ENCODE data around the gene PCSK6. TPM values are rescaled to one million over a fixed set of nuclear protein-coding genes. Genes with fewer than 3 reads are reported as not detected.

PCSK6 gene
- total RNA-seq, 1 experiment from 2014 or later: 3.7 TPM

DNA sequence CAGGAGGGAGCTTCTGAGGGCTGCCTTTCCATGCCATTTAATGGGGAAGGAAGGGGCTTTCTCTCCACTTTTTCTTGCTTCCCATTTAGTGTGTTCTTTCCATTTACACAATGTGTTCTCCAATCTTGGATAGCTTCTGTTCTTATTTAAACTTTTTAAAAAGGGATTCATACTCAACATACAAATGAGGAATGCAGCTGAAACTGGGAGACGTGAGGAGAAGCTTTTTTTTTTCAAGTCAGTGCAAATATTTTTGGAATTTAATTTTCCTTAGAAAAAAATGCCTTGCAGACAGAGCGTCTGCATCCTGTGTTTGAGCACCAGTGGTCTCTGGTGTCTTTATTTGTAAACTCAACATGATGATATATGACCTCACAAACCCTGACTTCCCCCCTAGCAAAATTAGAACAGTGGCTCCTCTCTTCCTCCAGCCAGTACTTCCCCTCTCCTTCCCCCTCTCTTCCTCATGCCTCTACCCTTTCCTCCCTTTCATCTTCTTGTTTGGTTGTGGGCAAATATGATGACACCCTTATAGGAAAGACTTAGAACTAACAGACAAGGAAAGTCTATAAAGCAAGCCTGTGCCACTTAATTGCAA lies 48.1 kb upstream of the PCSK6 start:
- no peak for DNase-seq
- CTCF ChIA-PET: no interaction called here
- Histone ChIP-seq H3K9me2 (replicated peaks; ENCODE audit: low read length) (no peaks in the 10 kb centered on the region), H3K79me2 (ENCODE audit: low read length) (no peaks in the 10 kb centered on the region), H3K4me2 (ENCODE audit: low read length) (no peak overlapping the region), H3K4me1 (ENCODE audit: insufficient read depth, low read length) (no peaks in the 10 kb centered on the region), H3F3A (ENCODE audit: low read length, unreplicated experiment) (no peaks in the 10 kb centered on the region), H2AFZ (ENCODE audit: low read length) (no peak overlapping the region), H3K9ac (ENCODE audit: low read length) (no peak overlapping the region), H4K20me1 (ENCODE audit: low read length) (no peaks in the 10 kb centered on the region), H3K27me3 (ENCODE audit: low read length) (peaks cover 18% of the 10 kb centered on the region; the same call in 1 of the 2 replicates), H3K27ac (ENCODE audit: low read length) (no peak overlapping the region), H3K36me3 (ENCODE audit: low read depth, low read length) (no peaks in the 10 kb centered on the region), H3K4me3 (ENCODE audit: low read length) (no peak overlapping the region), H3K9me3 (ENCODE audit: low read length) (no peaks in the 10 kb centered on the region)
- intact Hi-C loops (cut with micrococcal nuclease): no loop called here
- no peak for ATAC-seq
- TF ChIP-seq EZH2phosphoT487 (IDR thresholded peaks at IDR 0.05; ENCODE audit: borderline replicate concordance, low read length) (no peak), EZH2 (IDR thresholded peaks at IDR 0.05; ENCODE audit: low read length, unreplicated experiment) (no peak), CTCF (conservative IDR thresholded peaks at IDR 0.05; ENCODE audit: low read depth, low read length) (no peak)
- POLR2A ChIA-PET (ENCODE audit: unreplicated experiment): interaction anchor here (0.6 kb wide), 1 partner anchor 9 kb away, joined by 5 read pairs; no protein-coding TSS in a partner anchor
- BruUV-seq (replicated peaks): no TSS peak

GRCh38 chr15:101536875-101537405 lies 47.4 kb upstream of the PCSK6 start:
- H2AFZ ChIP-seq (ENCODE audit: low read length): no peak overlapping the region
- H3K79me2 ChIP-seq (ENCODE audit: low read length): no peaks in the 10 kb centered on the region
- H3K27me3 ChIP-seq (ENCODE audit: low read length): peaks cover 20% of the 10 kb centered on the region; the same call in 1 of the 2 replicates
- H3K9me2 ChIP-seq (replicated peaks; ENCODE audit: low read length): no peaks in the 10 kb centered on the region
- no peak overlapping the region for H3K27ac ChIP-seq (ENCODE audit: low read length)
- no peaks in the 10 kb centered on the region for H3K36me3 ChIP-seq (ENCODE audit: low read depth, low read length)
- H3K9me3 ChIP-seq (ENCODE audit: low read length): no peaks in the 10 kb centered on the region
- H3K4me1 ChIP-seq (ENCODE audit: insufficient read depth, low read length): no peaks in the 10 kb centered on the region
- no TSS peak for BruUV-seq (replicated peaks)
- POLR2A ChIA-PET (ENCODE audit: unreplicated experiment): interaction anchor here (0.6 kb wide), 1 partner anchor 9 kb away, joined by 5 read pairs; no protein-coding TSS in a partner anchor
- H3F3A ChIP-seq (ENCODE audit: low read length, unreplicated experiment): no peaks in the 10 kb centered on the region
- no peak overlapping the region for H3K4me2 ChIP-seq (ENCODE audit: low read length)
- CTCF ChIA-PET: no interaction called here
- DNase-seq: no peak
- no peak for ATAC-seq
- no peaks in the 10 kb centered on the region for H4K20me1 ChIP-seq (ENCODE audit: low read length)
- H3K4me3 ChIP-seq (ENCODE audit: low read length): no peak overlapping the region
- TF ChIP-seq EZH2 (IDR thresholded peaks at IDR 0.05; ENCODE audit: low read length, unreplicated experiment): no peak
- intact Hi-C loops (cut with micrococcal nuclease): no loop called here
- no peak overlapping the region for H3K9ac ChIP-seq (ENCODE audit: low read length)

- no TSS peak for BruUV-seq (replicated peaks)
- Histone ChIP-seq H3K9me3 (ENCODE audit: low read length) (no peaks in the 10 kb centered on the region), H3F3A (ENCODE audit: low read length, unreplicated experiment) (no peaks in the 10 kb centered on the region), H3K79me2 (ENCODE audit: low read length) (no peaks in the 10 kb centered on the region), H3K4me3 (ENCODE audit: low read length) (no peak overlapping the region), H4K20me1 (ENCODE audit: low read length) (no peaks in the 10 kb centered on the region), H3K9me2 (replicated peaks; ENCODE audit: low read length) (no peaks in the 10 kb centered on the region), H3K9ac (ENCODE audit: low read length) (no peak overlapping the region), H3K4me2 (ENCODE audit: low read length) (no peak overlapping the region), H3K27ac (ENCODE audit: low read length) (no peak overlapping the region), H2AFZ (ENCODE audit: low read length) (no peak overlapping the region), H3K4me1 (ENCODE audit: insufficient read depth, low read length) (no peaks in the 10 kb centered on the region), H3K36me3 (ENCODE audit: low read depth, low read length) (no peaks in the 10 kb centered on the region), H3K27me3 (ENCODE audit: low read length) (peaks cover 20% of the 10 kb centered on the region; the same call in 1 of the 2 replicates)
- ChIA-PET POLR2A (ENCODE audit: unreplicated experiment) (no interaction called here), CTCF (no interaction called here)
- DNase-seq: no peak
- no peak for ATAC-seq
- TF ChIP-seq EZH2phosphoT487 (IDR thresholded peaks at IDR 0.05; ENCODE audit: borderline replicate concordance, low read length): no peak
- TF ChIP-seq EZH2 (IDR thresholded peaks at IDR 0.05; ENCODE audit: low read length, unreplicated experiment): no peak
- TF ChIP-seq CTCF (conservative IDR thresholded peaks at IDR 0.05; ENCODE audit: low read depth, low read length): no peak
- intact Hi-C loops (cut with micrococcal nuclease): no loop called here
These were observed 46.8 kb upstream of the PCSK6 start for GRCh38 chr15:101536166-101536874.

Data from PC-3 (cell line).